Activated naive CD8-positive, alpha-beta T cell treated with anti-CD3 and anti-CD28 coated beads for 36 hours (primary cell): ENCODE measurements around the gene KCNQ1. TPM values are rescaled to one million over a fixed set of nuclear protein-coding genes. Genes with fewer than 3 reads are reported as not detected.

Source experiments
- DNase-seq: peaks from one replicate; pipeline ENCODE4 v3.0.0; 2021
- H3K27ac Mint-ChIP-seq: one replicate; pipeline ENCODE4 v1.8.0; 2022; ENCODE audit warnings: mild to moderate bottlenecking, moderate library complexity, mixed read lengths
- H3K27me3 Mint-ChIP-seq: one replicate; pipeline ENCODE4 v1.8.0; 2022; ENCODE audit warnings: mild to moderate bottlenecking, mixed read lengths
- H3K36me3 Mint-ChIP-seq: one replicate; pipeline ENCODE4 v1.8.0; 2021; ENCODE audit warnings: mild to moderate bottlenecking, mixed read lengths
- H3K4me1 Mint-ChIP-seq: one replicate; pipeline ENCODE4 v1.8.0; 2021; ENCODE audit warnings: mixed read lengths
- H3K4me3 Mint-ChIP-seq: one replicate; pipeline ENCODE4 v1.8.0; 2022; ENCODE audit warnings: mild to moderate bottlenecking, moderate library complexity, mixed read lengths
- H3K9me3 Mint-ChIP-seq: one replicate; pipeline ENCODE4 v1.8.0; 2022; ENCODE audit warnings: mixed read lengths
- total RNA-seq, 2 experiments: library from RNA; stranded (reverse); gene quantifications; one replicate each; pipeline ENCODE4 v1.2.3, GENCODE V29; 2021

Gene KCNQ1
- total RNA-seq, 2 experiments from 2014 or later: 6.7 to 9.6 TPM

DNA sequence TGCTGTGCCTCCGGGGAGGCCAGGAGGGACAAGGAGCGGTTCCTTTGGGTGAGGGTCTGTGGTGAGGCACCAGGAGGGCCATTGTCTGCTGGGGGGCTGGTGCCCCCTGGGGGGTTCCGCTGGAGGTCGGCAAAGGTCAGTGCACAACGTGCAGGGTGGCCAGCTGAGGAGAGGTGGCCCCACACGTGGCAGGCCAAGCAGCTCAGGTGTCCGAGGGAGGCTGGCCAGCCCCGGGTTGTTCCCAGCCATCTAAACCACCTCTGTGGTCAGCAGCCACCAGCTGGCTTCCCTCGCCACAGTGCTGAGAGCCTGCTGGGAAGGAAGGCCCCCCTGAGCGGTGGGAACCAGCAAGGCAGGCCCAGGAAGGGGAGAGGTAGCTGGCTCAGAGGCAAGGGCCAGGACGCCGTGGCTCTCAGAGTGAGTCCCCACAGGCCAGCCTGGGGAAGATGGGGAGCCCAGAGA is 40.0 kb upstream of the KCNQ1 start:
- Mint-ChIP-seq H3K27me3 (no peaks in the 10 kb centered on the region), H3K4me1 (peaks cover 11% of the 10 kb centered on the region), H3K36me3 (no peaks in the 10 kb centered on the region), H3K27ac (no peak overlapping the region), H3K9me3 (no peaks in the 10 kb centered on the region), H3K4me3 (no peak overlapping the region)
- no peak for DNase-seq

GRCh38 chr11:2406451-2406850 is 38.4 kb upstream of the KCNQ1 start:
- no peaks in the 10 kb centered on the region for H3K36me3 Mint-ChIP-seq
- H3K27me3 Mint-ChIP-seq: no peaks in the 10 kb centered on the region
- no peak for DNase-seq
- H3K4me3 Mint-ChIP-seq: no peak overlapping the region
- H3K27ac Mint-ChIP-seq: no peak overlapping the region
- no peaks in the 10 kb centered on the region for H3K9me3 Mint-ChIP-seq
- H3K4me1 Mint-ChIP-seq: peaks cover 9% of the 10 kb centered on the region

DNA sequence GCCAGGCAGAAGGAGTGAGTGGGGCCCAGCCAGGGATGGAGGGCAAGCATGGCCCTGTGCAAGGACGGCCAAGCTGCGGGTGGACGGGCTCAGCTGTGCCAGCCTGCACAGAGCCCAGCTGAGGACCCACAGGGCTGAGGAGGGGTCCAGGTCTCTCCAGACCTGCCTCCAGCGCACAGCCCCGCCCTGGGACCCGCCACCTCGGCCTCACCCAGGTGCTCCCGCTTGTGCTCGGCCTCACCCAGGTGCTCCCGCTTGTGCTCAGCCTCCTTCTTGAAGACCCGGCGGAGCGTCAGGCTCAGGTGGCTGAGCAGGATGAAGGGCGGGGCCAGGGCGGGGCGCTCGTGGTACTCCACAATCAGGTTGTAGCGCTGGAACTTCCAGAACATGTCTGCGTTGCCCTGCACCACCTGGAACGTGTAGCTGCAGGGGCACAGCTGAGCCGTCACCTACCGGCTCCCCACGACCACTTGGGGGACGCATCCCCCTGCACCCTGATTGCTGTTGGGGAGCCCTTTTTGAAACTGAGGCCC is 37.9 kb upstream of the KCNQ1 start:
- H3K4me3 Mint-ChIP-seq: no peak overlapping the region
- H3K4me1 Mint-ChIP-seq: peaks cover 6% of the 10 kb centered on the region
- H3K36me3 Mint-ChIP-seq: no peaks in the 10 kb centered on the region
- H3K27ac Mint-ChIP-seq: no peak overlapping the region
- no peak for DNase-seq
- H3K27me3 Mint-ChIP-seq: no peaks in the 10 kb centered on the region
- no peaks in the 10 kb centered on the region for H3K9me3 Mint-ChIP-seq

GRCh38 chr11:2408671-2409070 is 36.1 kb upstream of the KCNQ1 start:
- H3K4me1 Mint-ChIP-seq: no peaks in the 10 kb centered on the region

DNA sequence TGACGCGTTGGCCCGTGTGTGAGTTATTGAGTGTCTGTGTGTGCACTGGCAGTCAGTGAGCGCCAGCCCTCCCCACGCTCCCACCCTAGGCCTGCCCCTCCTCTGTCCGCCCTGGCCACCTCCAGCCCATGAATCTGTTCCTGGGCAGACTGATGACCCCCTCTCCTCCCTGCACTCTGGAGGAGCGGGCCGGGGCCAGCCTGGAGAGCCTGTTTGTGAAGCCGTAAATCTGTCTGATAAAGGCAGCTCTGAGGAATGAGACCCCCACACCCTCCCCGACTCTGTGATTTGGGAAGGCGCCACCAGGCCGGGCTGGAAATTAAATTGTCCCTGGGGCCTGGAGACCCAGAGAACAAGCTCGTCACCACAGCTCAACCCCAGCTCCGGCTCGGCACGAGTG is 35.7 kb upstream of the KCNQ1 start:
- no peaks in the 10 kb centered on the region for H3K9me3 Mint-ChIP-seq
- H3K4me1 Mint-ChIP-seq: no peaks in the 10 kb centered on the region
- H3K27ac Mint-ChIP-seq: no peak overlapping the region
- no peaks in the 10 kb centered on the region for H3K27me3 Mint-ChIP-seq
- DNase-seq: no peak
- H3K36me3 Mint-ChIP-seq: no peaks in the 10 kb centered on the region
- H3K4me3 Mint-ChIP-seq: no peak overlapping the region

More at GRCh38 chr11:2408671-2409070, 36.1 kb upstream of the KCNQ1 start:
- Mint-ChIP-seq H3K27me3 (no peaks in the 10 kb centered on the region), H3K36me3 (no peaks in the 10 kb centered on the region), H3K9me3 (no peaks in the 10 kb centered on the region), H3K27ac (no peak overlapping the region), H3K4me3 (no peak overlapping the region)
- DNase-seq: no peak

- no peaks in the 10 kb centered on the region for H3K4me1 Mint-ChIP-seq
- no peak overlapping the region for H3K27ac Mint-ChIP-seq
- H3K36me3 Mint-ChIP-seq: no peaks in the 10 kb centered on the region
- no peak for DNase-seq
- H3K9me3 Mint-ChIP-seq: no peaks in the 10 kb centered on the region
- no peak overlapping the region for H3K4me3 Mint-ChIP-seq
- no peaks in the 10 kb centered on the region for H3K27me3 Mint-ChIP-seq
Observed at GRCh38 chr11:2409611-2410468, 35.0 kb upstream of the KCNQ1 start.

GRCh38 chr11:2410616-2411015 is 34.2 kb upstream of the KCNQ1 start:
- H3K9me3 Mint-ChIP-seq: no peaks in the 10 kb centered on the region
- no peaks in the 10 kb centered on the region for H3K36me3 Mint-ChIP-seq
- peaks cover 3% of the 10 kb centered on the region for H3K27me3 Mint-ChIP-seq
- H3K4me1 Mint-ChIP-seq: no peaks in the 10 kb centered on the region
- H3K4me3 Mint-ChIP-seq: no peak overlapping the region
- no peak for DNase-seq
- no peak overlapping the region for H3K27ac Mint-ChIP-seq

DNA sequence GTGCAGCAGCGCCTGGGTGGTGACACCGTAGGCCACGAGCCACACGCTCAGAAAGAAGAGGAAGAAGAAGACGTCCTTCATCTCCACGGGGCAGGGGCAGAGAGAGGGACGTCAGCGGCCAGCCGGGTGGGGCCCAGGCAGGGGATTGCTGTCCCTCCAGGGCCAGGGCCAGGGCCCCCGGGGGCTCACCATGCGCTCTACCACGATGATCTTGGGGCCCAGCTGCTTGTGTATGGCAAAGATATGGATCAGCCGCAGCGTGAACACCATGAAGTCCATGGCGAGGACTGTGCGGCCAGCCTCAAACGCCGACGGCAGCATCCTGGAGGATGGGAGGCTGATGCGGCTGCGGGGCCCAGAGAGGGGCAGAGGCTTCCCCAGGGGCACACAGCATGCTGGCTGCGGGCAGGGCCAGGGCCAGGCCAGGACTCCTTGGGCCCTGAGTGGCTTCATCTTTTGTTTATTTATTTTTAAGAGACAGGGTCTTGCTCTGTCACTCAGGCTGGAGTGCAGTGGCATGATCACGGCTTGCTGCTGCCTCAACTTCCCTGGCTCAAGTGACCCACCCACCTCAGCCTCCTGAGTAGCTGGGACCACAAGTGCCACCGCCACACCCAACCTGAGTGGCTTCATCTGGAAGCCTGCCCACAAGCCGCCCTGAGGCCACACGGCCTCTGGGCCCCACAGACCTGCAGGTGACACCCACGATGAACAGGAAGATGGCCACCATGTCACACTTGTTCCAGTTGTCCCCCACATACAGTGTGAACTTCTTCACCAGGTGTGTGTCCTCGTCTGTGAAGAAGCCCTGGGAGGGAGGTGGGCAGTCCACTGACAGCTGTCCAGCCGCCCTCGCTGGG is 33.1 kb upstream of the KCNQ1 start:
- no peak for DNase-seq
- Mint-ChIP-seq H3K36me3 (no peaks in the 10 kb centered on the region), H3K27me3 (peaks cover 3% of the 10 kb centered on the region), H3K27ac (no peak overlapping the region), H3K9me3 (no peaks in the 10 kb centered on the region), H3K4me3 (no peak overlapping the region), H3K4me1 (no peaks in the 10 kb centered on the region)

DNA sequence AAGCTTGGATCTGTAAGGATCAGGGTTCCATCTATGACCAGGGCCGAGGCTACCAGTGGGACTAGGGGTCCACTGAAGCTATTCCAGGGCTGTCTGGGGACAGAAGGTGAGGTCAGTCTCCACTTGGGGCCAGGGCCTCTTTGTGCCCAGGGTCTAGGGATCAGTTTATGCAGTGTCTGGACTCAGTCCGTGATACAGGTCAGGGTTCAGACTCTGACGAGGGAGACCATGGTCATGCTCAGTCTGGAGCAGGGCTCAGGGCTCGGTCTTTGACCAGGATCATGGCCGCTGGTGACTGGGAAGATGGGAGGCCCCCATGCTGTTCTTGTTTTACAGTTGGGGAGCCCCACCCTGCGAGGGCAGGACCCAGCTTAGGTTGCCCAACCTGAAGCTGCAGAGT is 32.5 kb upstream of the KCNQ1 start:
- peaks cover 3% of the 10 kb centered on the region for H3K27me3 Mint-ChIP-seq
- H3K4me3 Mint-ChIP-seq: no peak overlapping the region
- no peaks in the 10 kb centered on the region for H3K9me3 Mint-ChIP-seq
- no peak overlapping the region for H3K27ac Mint-ChIP-seq
- no peaks in the 10 kb centered on the region for H3K4me1 Mint-ChIP-seq
- DNase-seq: no peak
- no peaks in the 10 kb centered on the region for H3K36me3 Mint-ChIP-seq

- no peak overlapping the region for H3K27ac Mint-ChIP-seq
- H3K36me3 Mint-ChIP-seq: no peaks in the 10 kb centered on the region
- peaks cover 3% of the 10 kb centered on the region for H3K27me3 Mint-ChIP-seq
- no peak overlapping the region for H3K4me3 Mint-ChIP-seq
- H3K9me3 Mint-ChIP-seq: no peaks in the 10 kb centered on the region
- DNase-seq: no peak
- H3K4me1 Mint-ChIP-seq: no peaks in the 10 kb centered on the region
Observed at GRCh38 chr11:2413742-2414579, 30.8 kb upstream of the KCNQ1 start.

DNA sequence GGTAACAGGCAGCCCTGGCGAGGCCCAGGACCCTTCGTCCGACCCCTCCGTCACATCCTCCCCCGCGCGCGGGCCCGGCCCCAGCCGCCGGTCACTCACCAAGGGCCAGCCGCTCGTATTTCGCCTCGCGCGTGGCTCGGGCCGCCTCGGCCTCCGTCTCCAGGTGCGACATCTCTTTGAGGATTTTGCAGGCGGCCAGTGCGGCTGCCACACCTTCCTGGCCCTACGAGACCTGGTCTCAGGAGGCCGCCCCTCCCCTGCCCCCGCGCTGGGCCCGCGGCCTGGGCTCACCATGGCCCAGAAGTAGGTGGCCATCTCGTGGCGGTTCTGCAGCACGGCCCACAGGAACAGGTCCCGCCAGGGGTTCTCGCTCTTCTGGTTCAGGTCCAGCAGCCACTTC is 30.2 kb upstream of the KCNQ1 start:
- H3K4me3 Mint-ChIP-seq: no peak overlapping the region
- no peaks in the 10 kb centered on the region for H3K9me3 Mint-ChIP-seq
- no peak for DNase-seq
- H3K4me1 Mint-ChIP-seq: no peaks in the 10 kb centered on the region
- H3K27ac Mint-ChIP-seq: no peak overlapping the region
- no peaks in the 10 kb centered on the region for H3K36me3 Mint-ChIP-seq
- H3K27me3 Mint-ChIP-seq: peaks cover 3% of the 10 kb centered on the region

GRCh38 chr11:2415171-2415570 is 29.6 kb upstream of the KCNQ1 start:
- DNase-seq: no peak
- Mint-ChIP-seq H3K9me3 (no peaks in the 10 kb centered on the region), H3K27ac (no peak overlapping the region), H3K27me3 (peaks cover 3% of the 10 kb centered on the region), H3K4me3 (no peak overlapping the region), H3K36me3 (no peaks in the 10 kb centered on the region), H3K4me1 (peaks cover 1% of the 10 kb centered on the region)

DNA sequence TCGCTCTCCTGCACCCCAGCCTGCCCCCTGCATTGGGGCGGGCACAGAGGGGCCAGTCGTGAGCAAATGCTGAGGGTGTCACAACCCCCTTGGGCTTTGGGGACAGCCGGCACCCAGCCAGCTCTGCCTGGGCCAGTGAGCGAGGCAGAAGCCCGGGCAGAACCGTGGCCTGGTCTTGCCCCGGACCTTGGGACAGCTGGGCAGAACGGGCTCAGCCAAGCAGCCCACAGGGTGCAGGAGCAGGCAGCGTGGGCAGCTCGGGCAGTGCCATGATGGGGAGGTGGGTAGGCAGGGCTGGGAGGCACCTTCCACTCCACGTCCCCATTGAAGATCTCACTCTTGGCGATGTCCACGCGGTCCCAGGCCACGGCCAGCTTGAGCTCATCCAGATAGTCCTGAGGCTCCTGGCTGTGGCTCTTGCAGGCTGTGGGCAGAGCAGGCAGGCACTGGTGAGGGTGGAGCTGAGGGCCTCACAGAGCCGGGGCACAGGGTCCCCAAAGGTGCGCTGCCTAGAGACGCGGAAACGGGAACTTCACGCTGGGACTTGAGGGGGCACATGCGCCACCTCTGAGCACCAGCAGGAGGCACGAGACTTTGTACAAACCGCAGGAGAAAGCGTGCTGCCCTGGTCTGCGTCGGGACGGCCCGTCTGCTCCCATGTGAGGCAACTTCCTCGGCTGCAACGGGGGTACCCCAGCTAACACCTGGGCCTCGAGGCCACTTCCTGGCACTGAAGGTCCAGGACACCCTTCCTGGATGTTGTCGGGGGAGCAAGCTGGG is 29.0 kb upstream of the KCNQ1 start:
- Mint-ChIP-seq H3K27me3 (peaks cover 3% of the 10 kb centered on the region), H3K27ac (no peak overlapping the region), H3K9me3 (no peaks in the 10 kb centered on the region), H3K36me3 (no peaks in the 10 kb centered on the region), H3K4me3 (no peak overlapping the region), H3K4me1 (peaks cover 1% of the 10 kb centered on the region)
- no peak for DNase-seq

DNA sequence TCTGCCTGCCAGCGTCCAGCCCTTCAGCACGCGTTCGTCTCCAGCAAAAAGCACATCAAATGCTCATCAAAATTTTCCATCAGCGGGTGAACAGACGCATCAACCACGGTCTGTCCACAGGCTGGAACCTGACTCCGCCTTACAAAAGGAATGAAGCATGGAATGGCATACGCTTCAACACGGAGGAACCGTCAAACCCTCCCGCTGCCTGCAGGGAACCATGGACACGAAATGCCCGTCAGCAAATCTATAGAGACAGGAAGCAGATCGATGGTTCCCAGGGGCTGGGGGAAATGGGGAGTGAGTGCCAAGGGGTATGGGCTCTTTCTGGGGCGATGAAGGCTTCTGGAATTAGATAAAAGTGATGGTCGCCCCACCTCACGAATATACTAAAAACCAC is 28.0 kb upstream of the KCNQ1 start:
- no peak overlapping the region for H3K27ac Mint-ChIP-seq

More for the DNA sequence above, 28.0 kb upstream of the KCNQ1 start:
- H3K4me3 Mint-ChIP-seq: no peak overlapping the region
- H3K4me1 Mint-ChIP-seq: peaks cover 1% of the 10 kb centered on the region
- DNase-seq: no peak
- peaks cover 5% of the 10 kb centered on the region for H3K27me3 Mint-ChIP-seq
- H3K9me3 Mint-ChIP-seq: no peaks in the 10 kb centered on the region
- H3K36me3 Mint-ChIP-seq: no peaks in the 10 kb centered on the region
